Brain microvascular endothelial cell (primary cell): ENCODE results near the gene SCGB1C2.

Source experiments
- DNase-seq: peaks from one replicate; pipeline ENCODE4 v3.0.0-alpha.2; 2020
- H3K27ac ChIP-seq: fragments of 250-450 bp; sonication (Bioruptor Pico); 2 replicates; pipeline ENCODE4 v1.5.1; 2020; ENCODE audit warnings: mild to moderate bottlenecking, moderate library complexity
- H3K27me3 ChIP-seq: fragments of 250-450 bp; sonication (Bioruptor Pico); replicated peaks from 2 replicates; pipeline ENCODE4 v1.5.1; 2020; ENCODE audit warnings: mild to moderate bottlenecking
- H3K36me3 ChIP-seq: fragments of 250-450 bp; sonication (Bioruptor Pico); replicated peaks from 2 replicates; pipeline ENCODE4 v1.5.1; 2020; ENCODE audit warnings: mild to moderate bottlenecking
- H3K4me3 ChIP-seq: 2 replicates; pipeline ENCODE4 v1.5.1; 2011; ENCODE audit warnings: low read depth, mild to moderate bottlenecking, control low read depth, low read length, moderate library complexity
- CTCF ChIP-seq: IDR thresholded peaks from 2 replicates; pipeline ENCODE4 v1.5.1; 2011; ENCODE audit warnings: low read depth, mild to moderate bottlenecking, moderate library complexity, low read length, control low read depth, inconsistent platforms; ENCODE audit errors: missing control alignments
- in situ Hi-C: cut with HindIII; loops from 2 replicates; pipeline ENCODE4 v1.10.0; 2017; ENCODE audit warnings: low sequenced_read_pairs, low pct_ligation_motif_present

SCGB1C2 gene

DNA sequence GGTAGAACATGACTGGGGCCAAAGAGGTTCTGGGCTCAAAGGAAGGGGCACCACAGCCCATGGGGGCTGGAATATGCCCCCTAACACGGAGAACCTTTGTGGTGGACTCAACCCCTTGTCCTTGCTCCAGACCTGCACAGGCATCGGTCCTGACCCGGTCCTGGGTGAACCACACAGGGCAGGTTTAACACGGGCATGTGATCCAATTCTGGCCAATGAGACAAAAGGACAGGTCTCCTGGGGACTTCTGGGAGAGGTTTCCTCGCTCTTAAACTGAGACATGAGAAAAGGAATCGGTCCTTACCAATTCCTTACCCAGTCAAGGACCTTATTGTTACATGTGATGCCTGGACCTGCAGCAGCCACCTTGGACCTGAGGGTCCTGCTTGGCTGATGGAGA, 40.4 kb downstream of the SCGB1C2 start:
- Histone ChIP-seq H3K27ac (no peak overlapping the region), H3K36me3 (no peaks in the 10 kb centered on the region), H3K27me3 (peaks cover 57% of the 10 kb centered on the region), H3K4me3 (no peak overlapping the region)
- DNase-seq = no peak
- in situ Hi-C loops = no loop called here
- TF ChIP-seq CTCF = no peak

DNA sequence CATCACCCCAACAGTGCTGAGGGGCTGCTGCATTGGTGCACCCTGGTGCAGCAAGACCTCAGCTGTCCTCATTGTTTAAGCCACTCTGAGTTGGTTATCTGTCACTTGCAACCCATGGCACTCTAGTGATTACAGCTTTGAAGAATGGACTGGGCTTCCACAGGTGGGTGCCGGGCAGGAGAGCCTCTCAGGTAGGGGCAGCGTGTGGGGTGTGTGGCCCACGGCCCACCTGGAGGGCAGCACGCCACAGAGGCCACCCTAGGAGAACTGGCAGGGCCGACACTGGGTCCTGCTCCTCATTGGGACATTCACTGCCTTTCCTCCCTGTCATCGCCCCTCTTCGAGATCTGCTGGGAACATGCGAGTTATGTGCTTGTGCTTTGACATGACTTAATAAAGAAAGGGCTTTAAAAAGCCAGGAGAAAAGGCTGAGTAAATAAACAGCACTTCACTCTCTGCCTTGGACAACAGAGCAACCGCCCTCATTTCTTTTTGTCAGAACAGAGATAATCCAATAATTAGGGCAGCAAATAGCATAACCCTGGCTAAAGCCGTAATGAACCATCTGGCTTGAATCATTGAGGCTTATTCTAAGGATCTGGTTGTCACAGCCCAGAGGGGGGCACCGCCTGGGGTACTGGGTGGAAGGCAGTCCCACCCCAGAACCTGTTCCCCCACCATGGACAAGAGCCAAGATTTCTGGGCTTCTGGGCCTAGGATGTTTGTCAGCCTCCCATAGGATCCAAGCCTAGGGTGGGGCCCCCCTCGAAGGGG, 41.1 kb downstream of the SCGB1C2 start:
- in situ Hi-C loops = no loop called here
- H3K27me3 ChIP-seq = peaks cover 64% of the 10 kb centered on the region
- no peak overlapping the region for H3K4me3 ChIP-seq

GRCh38 chr17:179066-179432, 41.7 kb downstream of the SCGB1C2 start:
- Histone ChIP-seq H3K27me3 (peaks cover 68% of the 10 kb centered on the region), H3K36me3 (no peaks in the 10 kb centered on the region), H3K27ac (no peak overlapping the region), H3K4me3 (no peak overlapping the region)
- in situ Hi-C loops = no loop called here
- no peak for DNase-seq
- no peak for TF ChIP-seq CTCF

More for the DNA sequence above, 41.1 kb downstream of the SCGB1C2 start:
- no peak overlapping the region for H3K27ac ChIP-seq
- no peaks in the 10 kb centered on the region for H3K36me3 ChIP-seq
- no peak for TF ChIP-seq CTCF
- no peak for DNase-seq

- in situ Hi-C loops = no loop called here
- Histone ChIP-seq H3K4me3 (no peak overlapping the region), H3K27me3 (peaks cover 69% of the 10 kb centered on the region), H3K36me3 (no peaks in the 10 kb centered on the region), H3K27ac (no peak overlapping the region)
- TF ChIP-seq CTCF = no peak
- no peak for DNase-seq
Observed at GRCh38 chr17:179781-180380, 42.5 kb downstream of the SCGB1C2 start.

- H3K27me3 ChIP-seq = peaks cover 71% of the 10 kb centered on the region
- H3K4me3 ChIP-seq = no peak overlapping the region
- no peak for TF ChIP-seq CTCF
- no peak for DNase-seq
- H3K27ac ChIP-seq = no peak overlapping the region
- in situ Hi-C loops = no loop called here
- H3K36me3 ChIP-seq = no peaks in the 10 kb centered on the region
Observed at GRCh38 chr17:180381-181244, 43.2 kb downstream of the SCGB1C2 start.
